ENCODE results near the gene FOXN3. TPM values are rescaled to one million over a fixed set of nuclear protein-coding genes. Genes with fewer than 3 reads are reported as not detected.

Gene FOXN3
- polyA plus RNA-seq, 1 donor (not counting 4 experiments of a cell fraction or from before 2014, with no cell fraction given), result 10.2 TPM

DNA sequence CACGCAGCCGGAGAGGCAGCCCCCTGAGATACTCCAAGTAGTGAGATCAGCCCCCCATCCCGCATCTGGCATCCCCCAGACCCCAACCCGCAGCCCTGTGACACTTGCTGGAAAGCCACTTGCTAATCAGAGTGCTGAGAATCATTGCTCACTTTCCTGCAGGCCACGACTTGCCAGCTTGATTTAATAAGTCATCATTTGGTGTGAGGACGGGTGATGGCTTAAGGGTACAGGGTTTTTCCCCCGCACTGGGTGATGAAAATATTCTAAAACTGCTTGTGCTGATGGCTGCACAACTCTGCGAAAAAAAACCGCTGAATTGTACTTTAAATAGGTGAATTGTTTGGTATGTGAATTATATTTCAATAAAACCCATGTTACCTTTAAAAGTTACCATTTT lies 171.2 kb downstream of the FOXN3 start:
- no peak for TF ChIP-seq CTCF (optimal IDR thresholded peaks at IDR 0.05 in 1 of 3, IDR thresholded peaks at IDR 0.05 in 1 of 3, conservative IDR thresholded peaks at IDR 0.05 in 1 of 3; ENCODE audit: extremely low read depth in 1 of 3, insufficient read depth in 2 of 3, low read length in 3 of 3)
- no peak for TF ChIP-seq EZH2 (IDR thresholded peaks at IDR 0.05; ENCODE audit: low read length)
- Histone ChIP-seq H3K9me3 (ENCODE audit: control insufficient read depth, low read depth, low read length) (no peaks in the 10 kb centered on the region), H3K27me3 (ENCODE audit: control insufficient read depth, extremely low read depth, insufficient read depth, low read length) (no peaks in the 10 kb centered on the region), H3K4me3 (ENCODE audit: control insufficient read depth in 2 of 3, extremely low read depth in 1 of 3, insufficient read depth in 2 of 3, low read depth in 1 of 3, low read length in 3 of 3) (no peak overlapping the region), H3K36me3 (ENCODE audit: control insufficient read depth in 2 of 2, extremely low read depth in 1 of 2, insufficient read depth in 2 of 2, low read length in 2 of 2) (no peaks in the 10 kb centered on the region), H3K4me2 (ENCODE audit: control insufficient read depth, extremely low read depth, insufficient read depth, low read depth, low read length) (peak overlapping the region; percentile 12), H3K9me1 (ENCODE audit: control insufficient read depth, extremely low read depth, insufficient read depth, low read length) (no peaks in the 10 kb centered on the region), H3K79me2 (ENCODE audit: control insufficient read depth, insufficient read depth, low read length) (no peaks in the 10 kb centered on the region), H2AFZ (ENCODE audit: control insufficient read depth, low read length) (no peak overlapping the region), H3K4me1 (ENCODE audit: control insufficient read depth, extremely low read depth, insufficient read depth, low read length) (peaks cover 26% of the 10 kb centered on the region), H3K9ac (ENCODE audit: control insufficient read depth, extremely low read depth, insufficient read depth, low read length) (no peak overlapping the region), H4K20me1 (ENCODE audit: control insufficient read depth, extremely low read depth, insufficient read depth, low read length) (no peaks in the 10 kb centered on the region), H3K27ac (ENCODE audit: control insufficient read depth, insufficient read depth, low read length) (no peak overlapping the region)
- DNase-seq (ENCODE audit: low read depth, low spot score) (peak; percentile 21), FAIRE-seq (no peak)
- dilution Hi-C loops (cut with MboI; ENCODE audit: extremely low pct_ligation_motif_present, low sequenced_read_pairs), result no loop called here

DNA sequence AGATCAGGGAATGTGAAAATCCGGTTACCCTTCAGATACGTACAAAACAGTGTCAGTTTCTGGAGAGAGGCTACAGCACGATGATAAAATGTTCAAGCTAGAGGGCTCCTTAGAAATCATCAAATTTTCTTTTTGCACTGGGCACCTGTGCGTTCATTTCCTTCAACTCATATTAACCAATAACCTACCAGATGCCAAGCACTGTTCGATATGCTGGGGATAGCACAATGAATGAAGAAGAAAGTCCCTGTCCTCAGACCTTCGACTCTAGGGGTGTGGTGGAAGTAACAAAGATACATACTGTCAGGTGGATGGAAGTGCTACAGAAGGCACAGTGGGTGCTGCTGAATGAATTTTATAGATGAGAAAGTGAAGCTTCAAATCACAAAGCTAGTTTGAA lies 172.3 kb downstream of the FOXN3 start:
- no peak for TF ChIP-seq EZH2 (IDR thresholded peaks at IDR 0.05; ENCODE audit: low read length)
- TF ChIP-seq CTCF (optimal IDR thresholded peaks at IDR 0.05 in 1 of 3, IDR thresholded peaks at IDR 0.05 in 1 of 3, conservative IDR thresholded peaks at IDR 0.05 in 1 of 3; ENCODE audit: extremely low read depth in 1 of 3, insufficient read depth in 2 of 3, low read length in 3 of 3), result no peak
- no peak overlapping the region for H2AFZ ChIP-seq (ENCODE audit: control insufficient read depth, low read length)
- H3K4me1 ChIP-seq (ENCODE audit: control insufficient read depth, extremely low read depth, insufficient read depth, low read length), result peaks cover 24% of the 10 kb centered on the region
- H3K36me3 ChIP-seq (ENCODE audit: control insufficient read depth in 2 of 2, extremely low read depth in 1 of 2, insufficient read depth in 2 of 2, low read length in 2 of 2), result no peaks in the 10 kb centered on the region
- H3K9me1 ChIP-seq (ENCODE audit: control insufficient read depth, extremely low read depth, insufficient read depth, low read length), result no peaks in the 10 kb centered on the region
- no peak overlapping the region for H3K27ac ChIP-seq (ENCODE audit: control insufficient read depth, insufficient read depth, low read length)
- H3K9me3 ChIP-seq (ENCODE audit: control insufficient read depth, low read depth, low read length), result no peaks in the 10 kb centered on the region
- no peak overlapping the region for H3K4me2 ChIP-seq (ENCODE audit: control insufficient read depth, extremely low read depth, insufficient read depth, low read depth, low read length)
- FAIRE-seq (no peak), DNase-seq (ENCODE audit: low read depth, low spot score) (no peak)
- dilution Hi-C loops (cut with MboI; ENCODE audit: extremely low pct_ligation_motif_present, low sequenced_read_pairs), result no loop called here
- H3K27me3 ChIP-seq (ENCODE audit: control insufficient read depth, extremely low read depth, insufficient read depth, low read length), result no peaks in the 10 kb centered on the region
- no peak overlapping the region for H3K9ac ChIP-seq (ENCODE audit: control insufficient read depth, extremely low read depth, insufficient read depth, low read length)
- H3K4me3 ChIP-seq (ENCODE audit: control insufficient read depth in 2 of 3, extremely low read depth in 1 of 3, insufficient read depth in 2 of 3, low read depth in 1 of 3, low read length in 3 of 3), result no peak overlapping the region
- no peaks in the 10 kb centered on the region for H4K20me1 ChIP-seq (ENCODE audit: control insufficient read depth, extremely low read depth, insufficient read depth, low read length)
- H3K79me2 ChIP-seq (ENCODE audit: control insufficient read depth, insufficient read depth, low read length), result no peaks in the 10 kb centered on the region
